RWPE2 (cell line): ENCODE results near the gene ZNF536.

Experiments
- ATAC-seq: fragments of 200-7000 bp; cut with Tn5 transposase; 3 replicates; pipeline ENCODE4 v1.9.1; 2021; ENCODE audit warnings: low read depth
- DNase-seq: peaks from one replicate; pipeline ENCODE4 v3.0.0-alpha.2; 2020; ENCODE audit warnings: low spot score
- H3K27ac ChIP-seq: fragments of 450-650 bp; 2 replicates; pipeline ENCODE4 v1.5.1; 2017; ENCODE audit warnings: mild to moderate bottlenecking; ENCODE audit not compliant: poor library complexity, severe bottlenecking
- H3K27me3 ChIP-seq: fragments of 250-450 bp; sonication (Bioruptor Pico); 2 replicates; pipeline ENCODE4 v1.5.1; 2021; ENCODE audit warnings: mild to moderate bottlenecking, moderate library complexity; ENCODE audit not compliant: insufficient read depth, poor library complexity, severe bottlenecking
- H3K36me3 ChIP-seq: fragments of 250-450 bp; sonication (Bioruptor Pico); 2 replicates; pipeline ENCODE4 v1.5.1; 2020; ENCODE audit warnings: low read depth, mild to moderate bottlenecking, moderate library complexity
- H3K4me1 ChIP-seq: fragments of 250-450 bp; sonication (Bioruptor Pico); 2 replicates; pipeline ENCODE4 v1.5.1; 2021; ENCODE audit warnings: mild to moderate bottlenecking, moderate library complexity; ENCODE audit not compliant: insufficient read depth, poor library complexity, severe bottlenecking
- H3K4me3 ChIP-seq: fragments of 250-450 bp; sonication (Bioruptor Pico); 2 replicates; pipeline ENCODE4 v1.5.1; 2021; ENCODE audit warnings: mild to moderate bottlenecking, moderate library complexity; ENCODE audit not compliant: severe bottlenecking
- H3K9me3 ChIP-seq: fragments of 250-450 bp; sonication (Bioruptor Pico); 2 replicates; pipeline ENCODE4 v1.5.1; 2021; ENCODE audit warnings: mild to moderate bottlenecking, moderate library complexity; ENCODE audit not compliant: severe bottlenecking
- TF ChIP-seq, protein P1 (sequence below): fragments of 450-650 bp; IDR thresholded peaks from one replicate; pipeline ENCODE4 v1.5.1; 2017; ENCODE audit warnings: mild to moderate bottlenecking, moderate library complexity; ENCODE audit not compliant: poor library complexity, severe bottlenecking

The ZNF536 gene

DNA sequence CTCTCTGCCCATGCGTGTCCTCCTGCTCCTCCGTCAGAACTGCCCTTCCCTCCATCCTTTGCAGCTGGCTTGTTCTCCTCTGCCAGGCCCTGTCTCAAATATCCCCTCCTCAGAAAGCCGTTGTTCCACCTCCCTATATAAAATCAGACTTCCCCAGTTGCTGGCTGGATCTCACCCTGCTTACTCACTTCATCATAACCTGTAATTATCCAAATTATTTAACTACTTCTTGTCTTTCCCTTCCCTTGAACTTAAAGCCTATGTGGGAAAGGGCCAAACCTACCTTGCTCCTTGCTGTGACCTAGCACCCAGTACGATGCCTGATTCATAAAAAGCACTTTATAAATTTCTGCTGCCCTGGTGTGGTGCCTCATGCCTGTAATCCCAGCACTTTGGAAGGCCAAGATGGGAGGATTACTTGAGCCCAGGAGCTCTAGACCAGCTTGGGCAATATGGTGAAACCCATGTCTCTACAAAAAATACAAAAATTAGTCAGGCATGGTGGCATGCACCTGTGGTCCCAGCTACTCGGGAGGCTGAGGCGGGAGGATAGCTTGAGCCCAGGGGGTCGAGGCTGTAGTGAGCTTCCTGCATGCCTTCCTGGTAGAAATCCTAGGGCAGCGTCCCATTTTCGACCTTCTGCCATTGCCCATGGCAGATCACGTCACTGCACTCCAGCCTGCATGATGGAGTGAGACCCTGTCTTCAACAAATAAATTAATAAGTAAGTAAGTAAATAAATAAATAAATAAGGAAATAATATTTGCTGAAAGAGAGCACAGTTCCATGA is 39.5 kb upstream of the ZNF536 start:
- TF ChIP-seq, protein P1, sequence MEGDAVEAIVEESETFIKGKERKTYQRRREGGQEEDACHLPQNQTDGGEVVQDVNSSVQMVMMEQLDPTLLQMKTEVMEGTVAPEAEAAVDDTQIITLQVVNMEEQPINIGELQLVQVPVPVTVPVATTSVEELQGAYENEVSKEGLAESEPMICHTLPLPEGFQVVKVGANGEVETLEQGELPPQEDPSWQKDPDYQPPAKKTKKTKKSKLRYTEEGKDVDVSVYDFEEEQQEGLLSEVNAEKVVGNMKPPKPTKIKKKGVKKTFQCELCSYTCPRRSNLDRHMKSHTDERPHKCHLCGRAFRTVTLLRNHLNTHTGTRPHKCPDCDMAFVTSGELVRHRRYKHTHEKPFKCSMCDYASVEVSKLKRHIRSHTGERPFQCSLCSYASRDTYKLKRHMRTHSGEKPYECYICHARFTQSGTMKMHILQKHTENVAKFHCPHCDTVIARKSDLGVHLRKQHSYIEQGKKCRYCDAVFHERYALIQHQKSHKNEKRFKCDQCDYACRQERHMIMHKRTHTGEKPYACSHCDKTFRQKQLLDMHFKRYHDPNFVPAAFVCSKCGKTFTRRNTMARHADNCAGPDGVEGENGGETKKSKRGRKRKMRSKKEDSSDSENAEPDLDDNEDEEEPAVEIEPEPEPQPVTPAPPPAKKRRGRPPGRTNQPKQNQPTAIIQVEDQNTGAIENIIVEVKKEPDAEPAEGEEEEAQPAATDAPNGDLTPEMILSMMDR: no peak
- Histone ChIP-seq H3K27ac (no peak overlapping the region), H3K36me3 (no peaks in the 10 kb centered on the region), H3K4me1 (no peaks in the 10 kb centered on the region), H3K27me3 (no peaks in the 10 kb centered on the region), H3K9me3 (no peaks in the 10 kb centered on the region), H3K4me3 (no peak overlapping the region)
- ATAC-seq (no peak), DNase-seq (no peak)

DNA sequence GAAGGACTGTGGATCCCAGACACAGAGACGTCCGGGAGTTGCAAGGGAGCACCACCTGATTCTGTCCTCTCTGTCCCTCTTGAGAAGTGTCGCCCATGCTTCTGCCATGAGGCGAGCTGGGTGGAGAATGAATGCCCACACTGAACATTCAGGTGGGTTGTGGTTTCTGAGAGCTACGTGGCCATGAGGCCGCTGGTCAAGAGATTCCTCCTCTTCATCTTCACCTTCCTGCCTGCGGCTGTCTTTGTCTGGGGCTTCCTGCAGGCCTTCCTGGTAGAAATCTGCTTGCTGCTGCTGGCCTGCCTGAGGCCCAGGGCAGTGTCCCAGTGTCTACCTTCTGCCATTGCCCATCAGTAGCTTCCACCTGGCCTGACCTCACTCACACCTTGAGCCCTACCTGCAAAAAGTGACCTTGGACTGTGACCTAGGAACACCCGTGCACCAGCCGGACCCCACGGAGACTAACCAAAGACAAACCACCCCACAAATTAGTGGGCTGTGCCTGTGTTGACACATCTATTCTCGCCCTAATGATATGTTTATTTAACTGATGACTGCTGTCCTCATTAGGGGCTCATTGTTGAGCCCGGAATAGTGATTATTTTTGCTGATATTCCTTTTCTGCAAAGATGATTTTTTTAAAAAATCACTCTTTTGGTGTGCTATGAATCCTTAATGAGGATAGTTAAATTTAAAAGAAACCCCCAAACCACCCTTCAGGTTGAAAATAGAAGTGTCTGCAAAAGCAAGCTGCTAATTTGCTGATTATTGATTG is 38.7 kb upstream of the ZNF536 start:
- DNase-seq: no peak
- H3K27ac ChIP-seq: no peak overlapping the region
- no peaks in the 10 kb centered on the region for H3K4me1 ChIP-seq
- no peaks in the 10 kb centered on the region for H3K27me3 ChIP-seq
- TF ChIP-seq, protein P1: no peak
- ATAC-seq: no peak
- no peaks in the 10 kb centered on the region for H3K36me3 ChIP-seq
- no peaks in the 10 kb centered on the region for H3K9me3 ChIP-seq
- no peak overlapping the region for H3K4me3 ChIP-seq

DNA sequence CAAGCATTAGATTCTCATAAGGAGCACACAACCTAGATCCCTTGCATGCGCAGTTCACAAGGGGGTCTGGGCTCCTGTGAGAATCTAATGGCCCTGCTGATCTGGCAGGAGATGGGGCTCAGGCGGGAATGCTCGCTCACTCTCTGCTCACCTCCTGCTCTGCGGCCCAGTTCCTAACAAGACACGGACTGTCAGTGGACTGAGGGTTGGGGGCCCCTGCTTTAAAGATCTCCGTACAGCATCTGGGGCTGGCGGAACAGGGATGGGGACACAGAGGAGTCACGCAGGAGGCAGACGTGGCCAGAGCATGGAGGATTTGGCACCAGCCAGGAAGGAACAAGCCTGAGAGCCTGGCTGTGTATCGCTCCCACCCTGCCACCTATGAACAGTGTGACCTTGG is 37.3 kb upstream of the ZNF536 start:
- Histone ChIP-seq H3K27ac (no peak overlapping the region), H3K36me3 (no peaks in the 10 kb centered on the region), H3K4me3 (no peak overlapping the region), H3K4me1 (no peaks in the 10 kb centered on the region), H3K9me3 (no peaks in the 10 kb centered on the region), H3K27me3 (no peaks in the 10 kb centered on the region)
- TF ChIP-seq, protein P1: no peak
- DNase-seq (no peak), ATAC-seq (no peak)

DNA sequence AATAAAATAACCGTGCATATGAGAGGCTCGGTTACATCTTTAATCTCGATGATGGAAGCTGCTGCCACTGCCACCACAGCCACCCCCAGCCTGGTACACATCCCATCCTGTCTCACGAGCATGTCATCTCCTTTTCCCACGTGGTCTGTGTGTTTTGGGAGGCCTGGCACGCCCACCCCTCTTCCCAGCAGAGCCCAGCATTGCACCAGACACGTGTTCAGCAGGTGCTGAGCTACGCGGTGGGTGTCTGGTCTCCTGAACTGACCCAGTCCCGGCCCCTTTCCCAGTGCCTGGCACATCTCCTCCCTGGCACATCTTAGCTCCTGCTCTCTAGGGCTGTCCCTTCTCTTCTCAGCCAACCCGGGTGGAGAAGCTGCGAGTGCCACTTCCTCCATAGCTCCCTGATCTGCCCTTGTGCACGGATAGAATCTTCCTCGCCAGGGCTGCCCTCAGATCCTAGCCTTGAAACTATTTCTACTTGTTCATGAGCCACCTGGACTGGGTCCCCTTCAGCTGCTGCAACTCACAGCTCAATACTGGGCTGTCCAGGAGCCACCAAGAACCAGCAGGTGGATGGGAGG is 36.8 kb upstream of the ZNF536 start:
- TF ChIP-seq, protein P1: no peak
- no peak for ATAC-seq

More for the DNA sequence above, 36.8 kb upstream of the ZNF536 start:
- Histone ChIP-seq H3K9me3 (no peaks in the 10 kb centered on the region), H3K27ac (no peak overlapping the region), H3K4me3 (no peak overlapping the region), H3K4me1 (no peaks in the 10 kb centered on the region), H3K27me3 (no peaks in the 10 kb centered on the region), H3K36me3 (no peaks in the 10 kb centered on the region)
- no peak for DNase-seq
